Anterior cingulate cortex (tissue), 58 donors: ENCODE measurements around the gene SCN7A.

ENCODE experiments used
- DNase-seq, 58 donors: peaks; one replicate each; lab custom pipeline; 2025; lab: John Stamatoyannopoulos, UW

Gene SCN7A

GRCh38 chr2:166494140-166494624, at the start of gene SCN7A:
SCN7A (minus strand) TSS chr2:166494249; CDS start chr2:166477696, 16,553 bp downstream.
- peak in 36 of 58 donors; percentile 1 to 38 (median 8) for DNase-seq

- DNase-seq, result peak in 21 of 58 donors; percentile 0 to 51 (median 3)
Measured at GRCh38 chr2:166539340-166540162, 45.5 kb upstream of the SCN7A start.

- DNase-seq, result no peak
Measured at GRCh38 chr2:166536111-166536510, 42.1 kb upstream of the SCN7A start.

- no peak for DNase-seq
Measured at GRCh38 chr2:166521155-166521554, 27.1 kb upstream of the SCN7A start.

- DNase-seq, result no peak
Measured at GRCh38 chr2:166520604-166521003, 26.6 kb upstream of the SCN7A start.

GRCh38 chr2:166519391-166519962, 25.4 kb upstream of the SCN7A start:
- DNase-seq, result no peak

- no peak for DNase-seq
Measured at GRCh38 chr2:166518634-166519390, 24.8 kb upstream of the SCN7A start.

GRCh38 chr2:166517533-166518061, 23.5 kb upstream of the SCN7A start:
- DNase-seq, result no peak

- peak in 11 of 58 donors; percentile 0 to 38 (median 3) for DNase-seq
Measured at GRCh38 chr2:166516712-166517303, 22.8 kb upstream of the SCN7A start.

- DNase-seq, result no peak
Measured at GRCh38 chr2:166513952-166514351, 19.9 kb upstream of the SCN7A start.

GRCh38 chr2:166499281-166499680, 5.2 kb upstream of the SCN7A start:
- DNase-seq, result no peak

- DNase-seq, result no peak
Measured at GRCh38 chr2:166491461-166491860, 2.6 kb downstream of the SCN7A start.

- no peak for DNase-seq
Measured at GRCh38 chr2:166487171-166487570, 6.9 kb downstream of the SCN7A start.

- no peak for DNase-seq
Measured at GRCh38 chr2:166485558-166486178, 8.4 kb downstream of the SCN7A start.

GRCh38 chr2:166472332-166472731, 21.7 kb downstream of the SCN7A start:
- DNase-seq, result no peak

- DNase-seq, result no peak
Measured at GRCh38 chr2:166468124-166469024, 25.7 kb downstream of the SCN7A start.

- DNase-seq, result no peak
Measured at GRCh38 chr2:166464187-166464586, 29.9 kb downstream of the SCN7A start.

- DNase-seq, result no peak
Measured at GRCh38 chr2:166463640-166464039, 30.4 kb downstream of the SCN7A start.

GRCh38 chr2:166458674-166459073, 35.4 kb downstream of the SCN7A start:
- DNase-seq, result no peak
